Effector CD4-positive, alpha-beta T cell (primary cell): ENCODE data around the gene TPPP3.

Source experiments
- DNase-seq: peaks from one replicate; pipeline ENCODE4 v3.0.0-alpha.2; 2020

Gene TPPP3

GRCh38 chr16:67403976-67404555, 10.8 kb upstream of the TPPP3 start:
- DNase-seq, result no peak

GRCh38 chr16:67400901-67401300, 7.6 kb upstream of the TPPP3 start:
- no peak for DNase-seq

- DNase-seq, result no peak
Observed at GRCh38 chr16:67399749-67400704, 6.7 kb upstream of the TPPP3 start.

- DNase-seq, result no peak
Observed at GRCh38 chr16:67399218-67399733, 6.0 kb upstream of the TPPP3 start.

- DNase-seq, result no peak
Observed at GRCh38 chr16:67398546-67399217, 5.4 kb upstream of the TPPP3 start.

GRCh38 chr16:67397812-67398545, 4.7 kb upstream of the TPPP3 start:
- DNase-seq, result no peak

GRCh38 chr16:67397036-67397801, 3.9 kb upstream of the TPPP3 start:
- DNase-seq, result no peak

- DNase-seq, result no peak
Observed at GRCh38 chr16:67396159-67397035, 3.1 kb upstream of the TPPP3 start.

GRCh38 chr16:67395458-67396158, 2.3 kb upstream of the TPPP3 start:
- no peak for DNase-seq

- no peak for DNase-seq
Observed at GRCh38 chr16:67395105-67395457, 1.8 kb upstream of the TPPP3 start.

GRCh38 chr16:67394155-67395104, 1.1 kb upstream of the TPPP3 start:
- DNase-seq, result no peak

- DNase-seq, result no peak
Observed at GRCh38 chr16:67393788-67394154, 473 bp upstream of the TPPP3 start.

- no peak for DNase-seq
Observed at GRCh38 chr16:67392301-67393059, 818 bp downstream of the TPPP3 start.

- DNase-seq, result no peak
Observed at GRCh38 chr16:67391424-67392300, 1.6 kb downstream of the TPPP3 start.

GRCh38 chr16:67390816-67391423, 2.4 kb downstream of the TPPP3 start:
- no peak for DNase-seq

GRCh38 chr16:67389911-67390815, 3.1 kb downstream of the TPPP3 start:
- DNase-seq, result no peak
